K562 (cell line): Measurements from ENCODE around the gene ADCY4. TPM values are rescaled to one million over a fixed set of nuclear protein-coding genes. Genes with fewer than 3 reads are reported as not detected.

Experiments used
- BDP1 ChIP-seq: IDR thresholded peaks from 3 replicates; pipeline ENCODE4 v1.6.1; 2011; ENCODE audit not compliant: insufficient read length, insufficient read depth
- BRCA1 ChIP-seq, 2 experiments: fragments of 450-650 bp in 1 of 2; sonication (generic) in 1 of 2; formaldehyde crosslinking in 1 of 2; IDR thresholded peaks; 2 replicates each; pipeline versions ENCODE4 v1.5.0 to v1.6.1; 2017 to 2020; ENCODE audit warnings: mild to moderate bottlenecking in 1 of 2, missing genetic modification reagents in 1 of 2
- CHCHD3 ChIP-seq: fragments of 250-450 bp; sonication (Bioruptor Pico); IDR thresholded peaks from 2 replicates; pipeline ENCODE4 v2.1.2; 2022; ENCODE audit warnings: mild to moderate bottlenecking
- CREB1 ChIP-seq, 2 experiments: sonication (generic) in 1 of 2; formaldehyde crosslinking in 1 of 2; IDR thresholded peaks; 2 replicates each; pipeline versions ENCODE4 v1.6.1 to v1.8.0; 2012 to 2022; ENCODE audit warnings: inconsistent platforms in 1 of 2, mild to moderate bottlenecking in 1 of 2, missing genetic modification reagents in 1 of 2, moderate library complexity in 1 of 2
- GABPA ChIP-seq: fragments of 200-800 bp; sonication (Bioruptor generic); conservative IDR thresholded peaks from 2 replicates; pipeline ENCODE4 v1.6.1; 2016; ENCODE audit warnings: low read depth, missing genetic modification characterization, missing compliant biosample characterization
- RAD51 ChIP-seq: fragments of 450-650 bp; IDR thresholded peaks from 2 replicates; pipeline ENCODE4 v1.7.1; 2016; ENCODE audit warnings: low read depth, mild to moderate bottlenecking, borderline replicate concordance
- TEAD1 ChIP-seq, 2 experiments: fragments of 450-650 bp in 1 of 2; sonication (generic) in 1 of 2; formaldehyde crosslinking; IDR thresholded peaks; 2 replicates each; pipeline versions ENCODE4 v1.4.0 to v1.8.0; 2020 to 2022; ENCODE audit warnings: mild to moderate bottlenecking in 2 of 2, missing genetic modification reagents in 1 of 2
- YBX1 ChIP-seq: fragments of 450-650 bp; IDR thresholded peaks from 2 replicates; pipeline ENCODE4 v1.7.1; 2016; ENCODE audit warnings: mild to moderate bottlenecking
- YY1 ChIP-seq, 3 experiments: IDR thresholded peaks; 2 replicates each; pipeline ENCODE4 v1.6.1; 2011; ENCODE audit warnings: low read length in 2 of 3, mild to moderate bottlenecking in 2 of 3, moderate library complexity in 2 of 3, borderline replicate concordance in 1 of 3, control low read depth in 1 of 3, low read depth in 1 of 3; ENCODE audit not compliant: insufficient read depth in 3 of 3, insufficient replicate concordance in 2 of 3, control insufficient read depth in 1 of 3, insufficient read length in 1 of 3; ENCODE audit errors: extremely low read depth in 1 of 3
- ZNF174 ChIP-seq: fragments of 250-450 bp; sonication (Bioruptor Pico); IDR thresholded peaks from 2 replicates; pipeline ENCODE4 v1.4.0; 2020; ENCODE audit warnings: mild to moderate bottlenecking
- ZNF224 ChIP-seq: sonication (generic); formaldehyde crosslinking; IDR thresholded peaks from 2 replicates; pipeline ENCODE4 v1.8.0; 2022; ENCODE audit warnings: mild to moderate bottlenecking, missing genetic modification reagents
- ZNF644 ChIP-seq: fragments of 200-800 bp; sonication (Bioruptor generic); IDR thresholded peaks from 2 replicates; pipeline ENCODE4 v1.6.1; 2016; ENCODE audit warnings: low read depth, missing genetic modification characterization, missing compliant biosample characterization
- polyA plus RNA-seq, 8 experiments: library from polyadenylated mRNA; depleted of rRNA in 4 of 8; stranded (reverse) in 5 of 8; unstranded in 3 of 8; fragments of >200 nt; fragmentation: Nextera tagmentation in 2 of 8; fragmentation: Illumina TruSeq in 1 of 8; extraction: Ambion mirVana in 2 of 8; extraction: Trizol in 1 of 8; gene quantifications; 2 replicates each; pipeline versions ENCODE4 v1.2.1 to v1.2.3, GENCODE V29; 2011 to 2014; ENCODE audit warnings: inconsistent platforms in 1 of 8, missing spikeins in 1 of 8
- total RNA-seq, 7 experiments: library from RNA; depleted of rRNA in 6 of 7; stranded (reverse); fragments of >200 nt in 6 of 7; fragmentation: Illumina TruSeq in 2 of 7; extraction: Trizol in 2 of 7; gene quantifications; 2 replicates each; pipeline versions ENCODE4 v1.2.1 to v1.2.3, GENCODE V29; 2011 to 2021; ENCODE audit warnings: low replicate concordance in 1 of 7
- TF ChIP-seq, protein P1 (sequence below): fragments of 250-450 bp; sonication (Bioruptor Pico); IDR thresholded peaks from 2 replicates; pipeline ENCODE4 v1.4.0; 2020; ENCODE audit warnings: mild to moderate bottlenecking, moderate library complexity
- TF ChIP-seq, protein P2 (sequence below): fragments of 200-800 bp; sonication (Bioruptor generic); IDR thresholded peaks from 2 replicates; pipeline ENCODE4 v1.6.1; 2017; ENCODE audit warnings: missing genetic modification characterization, missing compliant biosample characterization
- TF ChIP-seq, protein P3 (sequence below): fragments of 450-650 bp; IDR thresholded peaks from 2 replicates; pipeline ENCODE4 v1.6.1; 2017; ENCODE audit warnings: antibody characterized with exemption, mild to moderate bottlenecking

ADCY4 gene
- total and polyA plus RNA-seq, 9 of the 15 experiments (the other 6 are each of a cell fraction or from before 2014, with no cell fraction given): 0.04 to 0.31 (median 0.15) TPM; not detected in 2

DNA sequence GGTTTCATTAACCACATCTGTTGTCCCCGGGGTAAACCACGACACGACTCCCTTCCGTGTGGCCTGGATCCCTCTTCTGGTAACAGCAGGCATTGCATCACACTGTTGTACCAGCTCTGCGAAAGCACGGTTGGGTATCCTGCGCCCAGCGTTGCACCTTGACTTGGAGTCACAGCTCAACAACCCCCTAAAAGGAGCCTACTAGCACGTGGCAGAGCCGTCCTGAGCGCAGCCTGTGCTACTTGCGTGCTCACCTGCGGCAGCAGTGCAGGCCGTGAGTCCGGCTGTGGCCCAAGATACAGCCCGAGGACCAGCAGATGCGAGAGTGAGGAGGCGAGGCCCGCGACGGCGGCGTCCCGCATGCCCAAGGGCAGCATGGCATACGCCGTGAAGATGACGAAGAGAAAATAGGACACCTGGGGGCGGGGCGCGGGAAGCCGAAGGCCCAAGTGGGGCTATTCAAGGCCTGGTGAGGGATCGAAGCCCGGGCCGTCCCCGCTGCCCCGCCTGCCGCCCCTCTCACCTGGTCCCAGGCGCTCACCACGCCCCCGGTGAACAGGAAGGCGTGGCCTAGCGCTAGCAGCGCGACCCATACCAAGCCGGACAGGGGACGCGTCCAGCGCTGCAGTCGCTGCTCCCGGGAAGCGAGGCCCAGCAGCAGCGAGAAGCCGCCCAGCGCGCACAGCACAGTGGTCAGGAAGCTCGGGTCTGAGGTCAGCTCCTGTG lies 2.4 kb downstream of the ADCY4 start (continued):
- TF ChIP-seq, protein P1, sequence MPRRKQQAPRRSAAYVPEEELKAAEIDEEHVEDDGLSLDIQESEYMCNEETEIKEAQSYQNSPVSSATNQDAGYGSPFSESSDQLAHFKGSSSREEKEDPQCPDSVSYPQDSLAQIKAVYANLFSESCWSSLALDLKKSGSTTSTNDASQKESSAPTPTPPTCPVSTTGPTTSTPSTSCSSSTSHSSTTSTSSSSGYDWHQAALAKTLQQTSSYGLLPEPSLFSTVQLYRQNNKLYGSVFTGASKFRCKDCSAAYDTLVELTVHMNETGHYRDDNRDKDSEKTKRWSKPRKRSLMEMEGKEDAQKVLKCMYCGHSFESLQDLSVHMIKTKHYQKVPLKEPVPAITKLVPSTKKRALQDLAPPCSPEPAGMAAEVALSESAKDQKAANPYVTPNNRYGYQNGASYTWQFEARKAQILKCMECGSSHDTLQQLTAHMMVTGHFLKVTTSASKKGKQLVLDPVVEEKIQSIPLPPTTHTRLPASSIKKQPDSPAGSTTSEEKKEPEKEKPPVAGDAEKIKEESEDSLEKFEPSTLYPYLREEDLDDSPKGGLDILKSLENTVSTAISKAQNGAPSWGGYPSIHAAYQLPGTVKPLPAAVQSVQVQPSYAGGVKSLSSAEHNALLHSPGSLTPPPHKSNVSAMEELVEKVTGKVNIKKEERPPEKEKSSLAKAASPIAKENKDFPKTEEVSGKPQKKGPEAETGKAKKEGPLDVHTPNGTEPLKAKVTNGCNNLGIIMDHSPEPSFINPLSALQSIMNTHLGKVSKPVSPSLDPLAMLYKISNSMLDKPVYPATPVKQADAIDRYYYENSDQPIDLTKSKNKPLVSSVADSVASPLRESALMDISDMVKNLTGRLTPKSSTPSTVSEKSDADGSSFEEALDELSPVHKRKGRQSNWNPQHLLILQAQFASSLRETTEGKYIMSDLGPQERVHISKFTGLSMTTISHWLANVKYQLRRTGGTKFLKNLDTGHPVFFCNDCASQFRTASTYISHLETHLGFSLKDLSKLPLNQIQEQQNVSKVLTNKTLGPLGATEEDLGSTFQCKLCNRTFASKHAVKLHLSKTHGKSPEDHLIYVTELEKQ: no peak
- TF ChIP-seq CHCHD3 (CRISPR knock-in tag): no peak
- no peak for TF ChIP-seq BDP1
- TF ChIP-seq RAD51: no peak
- TF ChIP-seq TEAD1 (CRISPR knock-in tag; IDR thresholded peaks at IDR 0.05): no peak
- TF ChIP-seq ZNF224: 0 out of 2 replicates have a peak, but pooled peaks have one; percentile 41
- no peak for TF ChIP-seq ZNF174 (CRISPR knock-in tag)
- no peak for TF ChIP-seq YY1 (IDR thresholded peaks at IDR 0.05; ENCODE audit: borderline replicate concordance in 1 of 3, control insufficient read depth in 1 of 3, extremely low read depth in 1 of 3, insufficient read depth in 3 of 3, insufficient read length in 1 of 3, insufficient replicate concordance in 2 of 3, low read depth in 1 of 3, low read length in 2 of 3)
- TF ChIP-seq ZNF644 (tag): no peak
- TF ChIP-seq, protein P2, sequence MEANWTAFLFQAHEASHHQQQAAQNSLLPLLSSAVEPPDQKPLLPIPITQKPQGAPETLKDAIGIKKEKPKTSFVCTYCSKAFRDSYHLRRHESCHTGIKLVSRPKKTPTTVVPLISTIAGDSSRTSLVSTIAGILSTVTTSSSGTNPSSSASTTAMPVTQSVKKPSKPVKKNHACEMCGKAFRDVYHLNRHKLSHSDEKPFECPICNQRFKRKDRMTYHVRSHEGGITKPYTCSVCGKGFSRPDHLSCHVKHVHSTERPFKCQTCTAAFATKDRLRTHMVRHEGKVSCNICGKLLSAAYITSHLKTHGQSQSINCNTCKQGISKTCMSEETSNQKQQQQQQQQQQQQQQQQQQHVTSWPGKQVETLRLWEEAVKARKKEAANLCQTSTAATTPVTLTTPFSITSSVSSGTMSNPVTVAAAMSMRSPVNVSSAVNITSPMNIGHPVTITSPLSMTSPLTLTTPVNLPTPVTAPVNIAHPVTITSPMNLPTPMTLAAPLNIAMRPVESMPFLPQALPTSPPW: no peak
- TF ChIP-seq GABPA (tag): no peak
- TF ChIP-seq, protein P3, sequence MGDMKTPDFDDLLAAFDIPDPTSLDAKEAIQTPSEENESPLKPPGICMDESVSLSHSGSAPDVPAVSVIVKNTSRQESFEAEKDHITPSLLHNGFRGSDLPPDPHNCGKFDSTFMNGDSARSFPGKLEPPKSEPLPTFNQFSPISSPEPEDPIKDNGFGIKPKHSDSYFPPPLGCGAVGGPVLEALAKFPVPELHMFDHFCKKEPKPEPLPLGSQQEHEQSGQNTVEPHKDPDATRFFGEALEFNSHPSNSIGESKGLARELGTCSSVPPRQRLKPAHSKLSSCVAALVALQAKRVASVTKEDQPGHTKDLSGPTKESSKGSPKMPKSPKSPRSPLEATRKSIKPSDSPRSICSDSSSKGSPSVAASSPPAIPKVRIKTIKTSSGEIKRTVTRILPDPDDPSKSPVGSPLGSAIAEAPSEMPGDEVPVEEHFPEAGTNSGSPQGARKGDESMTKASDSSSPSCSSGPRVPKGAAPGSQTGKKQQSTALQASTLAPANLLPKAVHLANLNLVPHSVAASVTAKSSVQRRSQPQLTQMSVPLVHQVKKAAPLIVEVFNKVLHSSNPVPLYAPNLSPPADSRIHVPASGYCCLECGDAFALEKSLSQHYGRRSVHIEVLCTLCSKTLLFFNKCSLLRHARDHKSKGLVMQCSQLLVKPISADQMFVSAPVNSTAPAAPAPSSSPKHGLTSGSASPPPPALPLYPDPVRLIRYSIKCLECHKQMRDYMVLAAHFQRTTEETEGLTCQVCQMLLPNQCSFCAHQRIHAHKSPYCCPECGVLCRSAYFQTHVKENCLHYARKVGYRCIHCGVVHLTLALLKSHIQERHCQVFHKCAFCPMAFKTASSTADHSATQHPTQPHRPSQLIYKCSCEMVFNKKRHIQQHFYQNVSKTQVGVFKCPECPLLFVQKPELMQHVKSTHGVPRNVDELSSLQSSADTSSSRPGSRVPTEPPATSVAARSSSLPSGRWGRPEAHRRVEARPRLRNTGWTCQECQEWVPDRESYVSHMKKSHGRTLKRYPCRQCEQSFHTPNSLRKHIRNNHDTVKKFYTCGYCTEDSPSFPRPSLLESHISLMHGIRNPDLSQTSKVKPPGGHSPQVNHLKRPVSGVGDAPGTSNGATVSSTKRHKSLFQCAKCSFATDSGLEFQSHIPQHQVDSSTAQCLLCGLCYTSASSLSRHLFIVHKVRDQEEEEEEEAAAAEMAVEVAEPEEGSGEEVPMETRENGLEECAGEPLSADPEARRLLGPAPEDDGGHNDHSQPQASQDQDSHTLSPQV: no peak
- no peak for TF ChIP-seq YBX1
- no peak for TF ChIP-seq BRCA1 (IDR thresholded peaks at IDR 0.05)
- no peak for TF ChIP-seq BRCA1 (CRISPR knock-in tag; IDR thresholded peaks at IDR 0.05)
- TF ChIP-seq CREB1 (IDR thresholded peaks at IDR 0.05): no peak
- peak; percentile 6; the same call in 1 of the 2 replicates for TF ChIP-seq CREB1 (CRISPR knock-in tag; IDR thresholded peaks at IDR 0.05)
